ENCODE measurements around the gene TUBA4A. TPM values are rescaled to one million over a fixed set of nuclear protein-coding genes. Genes with fewer than 3 reads are reported as not detected.
"Not testable (repeated sequence)": the region's sequence is repeated elsewhere in the genome, so short reads cannot be mapped to it uniquely, and the experiment has no call there.

TUBA4A gene
- total RNA-seq, 1 donor from 2014 or later, result 47.9 TPM

- Histone ChIP-seq H3K36me3 (ENCODE audit: control insufficient read depth, insufficient read depth, low read length) (peaks cover 15% of the 10 kb centered on the region), H3K27me3 (ENCODE audit: control insufficient read depth, insufficient read depth, low read length) (no peaks in the 10 kb centered on the region), H3K4me3 (ENCODE audit: low read depth, low read length) (no peak overlapping the region)
- FAIRE-seq (no peak), DNase-seq (ENCODE audit: low read depth) (no peak)
- TF ChIP-seq, protein P1, sequence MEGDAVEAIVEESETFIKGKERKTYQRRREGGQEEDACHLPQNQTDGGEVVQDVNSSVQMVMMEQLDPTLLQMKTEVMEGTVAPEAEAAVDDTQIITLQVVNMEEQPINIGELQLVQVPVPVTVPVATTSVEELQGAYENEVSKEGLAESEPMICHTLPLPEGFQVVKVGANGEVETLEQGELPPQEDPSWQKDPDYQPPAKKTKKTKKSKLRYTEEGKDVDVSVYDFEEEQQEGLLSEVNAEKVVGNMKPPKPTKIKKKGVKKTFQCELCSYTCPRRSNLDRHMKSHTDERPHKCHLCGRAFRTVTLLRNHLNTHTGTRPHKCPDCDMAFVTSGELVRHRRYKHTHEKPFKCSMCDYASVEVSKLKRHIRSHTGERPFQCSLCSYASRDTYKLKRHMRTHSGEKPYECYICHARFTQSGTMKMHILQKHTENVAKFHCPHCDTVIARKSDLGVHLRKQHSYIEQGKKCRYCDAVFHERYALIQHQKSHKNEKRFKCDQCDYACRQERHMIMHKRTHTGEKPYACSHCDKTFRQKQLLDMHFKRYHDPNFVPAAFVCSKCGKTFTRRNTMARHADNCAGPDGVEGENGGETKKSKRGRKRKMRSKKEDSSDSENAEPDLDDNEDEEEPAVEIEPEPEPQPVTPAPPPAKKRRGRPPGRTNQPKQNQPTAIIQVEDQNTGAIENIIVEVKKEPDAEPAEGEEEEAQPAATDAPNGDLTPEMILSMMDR (IDR thresholded peaks at IDR 0.05; ENCODE audit: insufficient read depth, low read length, severe bottlenecking), result no peak
These were observed 35.4 kb upstream of the TUBA4A start for GRCh38 chr2:219289195-219289536.

DNA sequence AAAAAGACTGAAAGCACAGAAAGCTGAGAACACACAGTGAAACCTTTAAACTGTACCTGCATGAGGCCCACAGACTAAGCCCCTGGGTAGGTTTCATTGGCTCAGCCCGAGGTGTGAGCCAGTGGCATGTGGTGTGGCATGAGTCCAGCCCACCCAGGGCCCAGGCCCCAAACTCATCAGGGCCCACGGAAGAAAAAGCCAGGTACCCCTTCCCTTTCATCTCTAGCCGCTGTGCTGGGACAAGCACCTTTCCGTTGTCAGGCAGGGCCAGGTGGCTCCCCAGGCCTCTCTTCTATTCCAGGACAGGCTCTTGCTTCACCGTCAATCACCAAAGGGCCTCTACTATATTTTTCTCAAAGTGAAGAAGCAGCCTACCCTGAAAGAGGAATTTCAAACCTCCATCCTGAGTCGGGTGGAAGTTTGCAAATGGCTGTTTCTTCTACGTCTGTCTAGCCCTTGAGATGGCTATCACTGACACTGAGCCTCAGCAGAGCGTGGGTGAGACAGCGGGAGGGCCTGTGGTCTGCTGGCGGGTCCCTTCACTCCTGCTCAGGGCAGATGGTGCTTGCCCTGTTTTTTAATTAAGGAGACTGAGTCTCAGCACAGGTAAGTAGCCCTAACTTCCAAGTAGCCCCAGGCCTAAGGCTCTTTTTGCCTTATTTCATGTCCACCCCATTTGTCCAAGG lies 34.0 kb upstream of the TUBA4A start:
- peaks cover 18% of the 10 kb centered on the region for H3K36me3 ChIP-seq (ENCODE audit: control insufficient read depth, insufficient read depth, low read length)
- FAIRE-seq, result no peak
- no peaks in the 10 kb centered on the region for H3K27me3 ChIP-seq (ENCODE audit: control insufficient read depth, insufficient read depth, low read length)
- no peak for DNase-seq (ENCODE audit: low read depth)
- H3K4me3 ChIP-seq (ENCODE audit: low read depth, low read length), result no peak overlapping the region
- TF ChIP-seq, protein P1 (IDR thresholded peaks at IDR 0.05; ENCODE audit: insufficient read depth, low read length, severe bottlenecking), result no peak

DNA sequence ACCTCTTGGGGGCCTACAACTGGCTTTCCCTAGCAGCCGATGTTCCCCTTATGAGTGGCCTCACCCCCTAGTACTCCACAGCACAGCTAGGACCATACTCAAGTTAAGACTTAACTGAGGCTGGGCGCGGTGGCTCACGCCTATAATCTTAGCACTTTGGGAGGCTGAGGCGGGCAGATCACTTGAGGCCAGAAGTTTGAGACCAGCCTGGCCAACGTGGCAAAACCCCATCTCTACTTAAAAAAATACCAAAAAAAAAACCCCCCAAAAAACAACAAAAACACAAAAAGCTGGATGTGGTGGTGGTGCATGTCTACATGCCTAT lies 33.4 kb upstream of the TUBA4A start:
- H3K4me3 ChIP-seq (ENCODE audit: low read depth, low read length); H3K27me3 ChIP-seq (ENCODE audit: control insufficient read depth, insufficient read depth, low read length); DNase-seq (ENCODE audit: low read depth); FAIRE-seq: not testable (repeated sequence)
- H3K36me3 ChIP-seq (ENCODE audit: control insufficient read depth, insufficient read depth, low read length), result peaks cover 18% of the 10 kb centered on the region

DNA sequence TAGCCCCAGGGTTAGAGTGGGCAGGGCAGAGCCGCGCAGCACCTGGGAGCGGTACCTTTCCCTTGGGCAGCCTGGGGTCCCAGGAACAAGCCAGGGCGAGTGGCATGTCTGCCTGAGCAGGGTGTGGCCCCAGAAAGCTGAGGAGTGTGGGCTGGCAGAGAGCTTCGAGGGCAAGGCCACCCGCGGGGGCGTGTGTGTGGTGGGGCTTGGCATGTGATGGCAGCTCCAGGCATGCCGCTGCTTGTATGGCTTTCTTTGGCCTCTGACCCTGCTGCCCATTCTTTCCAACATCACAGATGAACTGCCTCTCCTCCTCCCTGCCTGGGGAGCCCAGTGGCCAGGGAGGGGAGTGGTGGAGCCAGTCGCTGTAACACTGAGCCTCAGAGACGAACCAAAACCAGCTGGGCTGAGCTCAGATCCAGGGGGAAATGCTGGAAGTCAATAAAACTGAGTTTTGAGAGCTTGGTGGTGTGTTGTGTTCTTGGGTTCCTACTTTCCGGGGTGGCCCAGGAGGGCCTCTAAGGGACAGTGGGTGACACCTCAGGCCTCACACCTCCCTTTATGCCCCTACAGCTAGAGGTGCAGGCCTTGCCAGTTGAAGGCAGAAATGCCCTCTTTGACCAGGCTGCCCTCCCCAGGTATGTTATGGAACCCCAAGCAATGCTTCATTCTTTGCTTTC lies 32.9 kb upstream of the TUBA4A start:
- Histone ChIP-seq H3K36me3 (ENCODE audit: control insufficient read depth, insufficient read depth, low read length) (peaks cover 20% of the 10 kb centered on the region), H3K4me3 (ENCODE audit: low read depth, low read length) (no peak overlapping the region), H3K27me3 (ENCODE audit: control insufficient read depth, insufficient read depth, low read length) (no peaks in the 10 kb centered on the region)
- peak; percentile 75 for FAIRE-seq
- peak; percentile 85 for DNase-seq (ENCODE audit: low read depth)
- TF ChIP-seq, protein P1 (IDR thresholded peaks at IDR 0.05; ENCODE audit: insufficient read depth, low read length, severe bottlenecking), result no peak

GRCh38 chr2:219285894-219286425 lies 32.2 kb upstream of the TUBA4A start:
- DNase-seq (ENCODE audit: low read depth), result no peak
- Histone ChIP-seq H3K36me3 (ENCODE audit: control insufficient read depth, insufficient read depth, low read length) (peaks cover 25% of the 10 kb centered on the region), H3K27me3 (ENCODE audit: control insufficient read depth, insufficient read depth, low read length) (no peaks in the 10 kb centered on the region), H3K4me3 (ENCODE audit: low read depth, low read length) (no peak overlapping the region)
- TF ChIP-seq, protein P1 (IDR thresholded peaks at IDR 0.05; ENCODE audit: insufficient read depth, low read length, severe bottlenecking), result no peak
- no peak for FAIRE-seq

GRCh38 chr2:219285373-219285735 lies 31.6 kb upstream of the TUBA4A start:
- peaks cover 31% of the 10 kb centered on the region for H3K36me3 ChIP-seq (ENCODE audit: control insufficient read depth, insufficient read depth, low read length)
- H3K27me3 ChIP-seq (ENCODE audit: control insufficient read depth, insufficient read depth, low read length), result no peaks in the 10 kb centered on the region
- FAIRE-seq (no peak), DNase-seq (ENCODE audit: low read depth) (no peak)
- H3K4me3 ChIP-seq (ENCODE audit: low read depth, low read length), result no peak overlapping the region
- TF ChIP-seq, protein P1 (IDR thresholded peaks at IDR 0.05; ENCODE audit: insufficient read depth, low read length, severe bottlenecking), result no peak
